Fibroblast of skin of abdomen (primary cell): ENCODE measurements around the gene STEAP1.

Source experiments
- DNase-seq: peaks from one replicate; pipeline ENCODE4 v3.0.0-alpha.2; 2013

Gene STEAP1

DNA sequence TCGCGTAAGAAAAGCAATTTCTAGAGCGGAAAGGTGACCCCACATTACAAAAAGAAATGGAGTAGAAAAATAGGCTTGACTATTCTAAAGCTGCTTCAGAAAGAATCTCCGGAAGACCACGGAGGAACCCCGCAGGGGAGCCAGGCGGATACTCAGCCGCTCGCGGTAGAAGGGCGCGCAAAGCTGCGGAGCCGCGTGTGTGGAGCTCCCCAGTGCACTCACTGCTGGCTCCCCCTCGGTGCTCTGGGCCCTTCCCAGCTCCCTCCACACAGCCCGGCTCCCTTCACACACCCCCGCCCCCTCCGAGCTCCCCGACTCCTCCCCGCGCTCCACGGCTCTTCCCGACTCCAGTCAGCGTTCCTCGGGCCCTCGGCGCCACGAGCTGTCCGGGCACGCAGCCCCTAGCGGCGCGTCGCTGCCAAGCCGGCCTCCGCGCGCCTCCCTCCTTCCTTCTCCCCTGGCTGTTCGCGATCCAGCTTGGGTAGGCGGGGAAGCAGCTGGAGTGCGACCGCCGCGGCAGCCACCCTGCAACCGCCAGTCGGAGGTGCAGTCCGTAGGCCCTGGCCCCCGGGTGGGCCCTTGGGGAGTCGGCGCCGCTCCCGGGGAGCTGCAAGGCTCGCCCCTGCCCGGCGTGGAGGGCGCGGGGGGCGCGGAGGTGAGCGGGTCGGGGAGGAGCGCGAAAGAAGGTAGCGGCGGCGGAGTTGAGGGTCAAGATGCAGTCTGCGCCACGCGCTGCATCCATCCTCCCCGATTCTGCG lies 57.3 kb downstream of the STEAP1 start, which contains the start of gene STEAP2:
TSS of gene STEAP2 (plus strand) at position 350 of the 758 bp plus-strand sequence. CDS start 13,343 bp downstream, outside the sequence.
- peak; percentile 96 for DNase-seq

DNA sequence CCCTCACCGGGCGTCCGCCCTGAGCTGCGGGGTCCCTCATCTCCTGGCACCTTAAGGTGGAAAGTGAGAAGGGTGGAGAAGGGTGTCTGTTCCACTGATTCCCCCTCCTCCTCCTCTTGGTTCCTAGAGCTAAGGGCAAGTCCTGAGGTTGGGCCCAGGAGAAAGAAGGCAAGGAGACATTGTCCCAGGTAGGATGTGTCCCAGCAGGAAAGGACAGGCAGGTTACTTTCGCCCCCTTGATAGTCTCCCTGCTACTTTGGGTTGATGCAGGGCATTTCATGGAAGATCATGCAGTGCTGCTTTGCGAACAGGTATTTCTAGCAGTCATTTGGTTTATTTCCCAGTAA lies 57.9 kb downstream of the STEAP1 start:
- no peak for DNase-seq

DNA sequence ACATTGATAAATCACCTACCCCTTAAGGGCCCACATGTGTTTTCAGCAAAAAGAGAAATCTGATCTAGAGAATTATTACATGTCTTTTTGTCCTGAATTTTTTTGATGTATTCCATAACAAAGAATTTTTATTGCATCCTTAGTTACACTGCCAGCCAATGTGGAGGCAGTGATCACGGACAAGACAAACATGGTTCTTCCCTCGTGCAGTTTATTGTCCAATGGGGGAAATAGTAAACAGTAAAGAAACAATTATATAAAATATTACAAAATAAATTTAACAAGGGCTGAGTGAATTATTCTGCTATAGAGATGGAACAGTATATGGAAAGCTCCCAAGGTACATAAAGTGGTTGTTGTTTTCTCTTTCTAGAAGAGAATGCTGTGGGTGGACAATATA lies 59.3 kb downstream of the STEAP1 start:
- DNase-seq: no peak
